22Rv1 (cell line): ENCODE measurements around the gene PPP3CA.
A peak's percentile ranks its signal among the peaks of the same experiment; 100 is the strongest.

Experiments
- H3K27ac ChIP-seq: fragments of 450-650 bp; 2 replicates; pipeline ENCODE4 v1.5.1; 2017
- ZFX ChIP-seq: fragments of 450-650 bp; IDR thresholded peaks from 2 replicates; pipeline ENCODE4 v1.6.1; 2017; ENCODE audit warnings: antibody characterized with exemption, borderline replicate concordance
- TF ChIP-seq, protein P1 (sequence below): fragments of 450-650 bp; IDR thresholded peaks from 2 replicates; pipeline ENCODE4 v1.5.1; 2017; ENCODE audit warnings: mild to moderate bottlenecking

PPP3CA gene

DNA sequence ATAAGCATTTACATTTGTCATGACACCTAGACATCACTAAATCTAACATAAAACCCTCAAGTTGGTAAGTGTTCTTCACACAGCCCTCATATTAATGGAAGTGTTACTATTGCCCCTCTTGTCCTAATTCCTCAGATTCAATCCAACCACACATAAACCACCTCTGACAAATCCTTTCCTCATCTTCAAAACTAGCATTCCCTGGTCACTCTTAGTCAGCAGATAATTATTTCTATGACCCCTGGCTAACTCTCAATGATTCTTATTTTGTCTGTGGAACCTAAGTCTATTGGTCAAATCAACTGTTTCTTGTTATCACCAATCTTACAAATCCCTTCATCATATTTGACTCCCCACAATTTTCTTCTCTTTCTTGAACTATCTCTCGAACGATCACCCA is 168.6 kb downstream of the PPP3CA start:
- TF ChIP-seq, protein P1, sequence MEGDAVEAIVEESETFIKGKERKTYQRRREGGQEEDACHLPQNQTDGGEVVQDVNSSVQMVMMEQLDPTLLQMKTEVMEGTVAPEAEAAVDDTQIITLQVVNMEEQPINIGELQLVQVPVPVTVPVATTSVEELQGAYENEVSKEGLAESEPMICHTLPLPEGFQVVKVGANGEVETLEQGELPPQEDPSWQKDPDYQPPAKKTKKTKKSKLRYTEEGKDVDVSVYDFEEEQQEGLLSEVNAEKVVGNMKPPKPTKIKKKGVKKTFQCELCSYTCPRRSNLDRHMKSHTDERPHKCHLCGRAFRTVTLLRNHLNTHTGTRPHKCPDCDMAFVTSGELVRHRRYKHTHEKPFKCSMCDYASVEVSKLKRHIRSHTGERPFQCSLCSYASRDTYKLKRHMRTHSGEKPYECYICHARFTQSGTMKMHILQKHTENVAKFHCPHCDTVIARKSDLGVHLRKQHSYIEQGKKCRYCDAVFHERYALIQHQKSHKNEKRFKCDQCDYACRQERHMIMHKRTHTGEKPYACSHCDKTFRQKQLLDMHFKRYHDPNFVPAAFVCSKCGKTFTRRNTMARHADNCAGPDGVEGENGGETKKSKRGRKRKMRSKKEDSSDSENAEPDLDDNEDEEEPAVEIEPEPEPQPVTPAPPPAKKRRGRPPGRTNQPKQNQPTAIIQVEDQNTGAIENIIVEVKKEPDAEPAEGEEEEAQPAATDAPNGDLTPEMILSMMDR: no peak
- no peak for TF ChIP-seq ZFX
- peak overlapping the region; percentile 97 for H3K27ac ChIP-seq

DNA sequence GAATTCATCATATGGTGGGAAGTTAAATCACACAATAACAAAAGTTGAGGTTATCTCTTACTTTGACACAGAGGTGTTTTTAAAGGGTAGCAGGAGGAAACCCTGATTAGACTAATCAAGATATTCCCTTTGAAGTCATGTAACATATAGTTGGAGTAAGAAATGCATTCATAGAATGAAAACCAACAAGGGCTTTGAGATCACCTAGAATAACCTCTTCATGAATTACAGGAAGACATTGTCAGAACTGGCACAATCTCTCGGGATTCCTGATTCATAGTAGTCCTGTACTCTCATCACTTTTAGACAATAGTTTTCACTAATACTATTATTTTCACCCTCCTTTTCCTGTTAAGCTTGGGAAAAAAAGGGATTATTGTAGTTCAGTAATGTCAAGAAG is 170.2 kb downstream of the PPP3CA start:
- H3K27ac ChIP-seq: peak overlapping the region; percentile 97
- TF ChIP-seq ZFX: no peak

DNA sequence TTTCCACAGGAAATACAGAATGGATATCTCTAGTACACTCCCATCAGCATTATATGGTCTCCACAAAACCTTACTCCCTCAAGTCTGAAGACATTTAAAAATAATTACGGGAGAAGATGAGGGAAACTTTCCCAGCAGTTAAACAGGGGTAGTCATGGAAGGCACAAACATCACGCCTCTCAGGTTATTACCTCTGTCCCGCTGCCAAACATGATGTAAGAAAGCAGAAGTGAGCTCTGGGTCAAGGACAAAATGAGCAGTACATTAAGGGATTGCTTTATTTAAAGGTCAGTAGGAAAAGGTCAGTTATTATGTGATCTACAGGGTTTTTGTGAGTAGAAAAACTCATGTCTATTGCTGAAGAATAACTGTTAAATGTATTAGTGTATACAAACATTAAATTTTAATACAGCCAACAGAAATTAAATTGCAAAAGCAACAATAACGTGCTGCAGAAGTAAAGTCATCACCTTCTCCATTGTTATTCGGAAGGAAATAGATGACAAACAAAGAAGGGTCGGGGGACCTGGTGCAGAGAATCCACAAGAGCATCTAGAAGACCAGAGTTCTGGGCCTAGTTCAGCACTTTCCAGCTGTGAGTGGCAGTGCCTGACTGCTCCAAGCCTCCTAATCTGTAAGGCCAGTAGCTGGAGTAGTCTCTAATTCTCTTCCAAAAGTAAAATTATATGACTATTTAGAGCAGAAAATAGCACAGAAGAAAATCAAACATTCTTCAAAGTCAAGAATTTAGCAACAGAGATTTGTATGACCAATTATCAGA is 171.2 kb downstream of the PPP3CA start:
- TF ChIP-seq ZFX: no peak
- TF ChIP-seq, protein P1: no peak

DNA sequence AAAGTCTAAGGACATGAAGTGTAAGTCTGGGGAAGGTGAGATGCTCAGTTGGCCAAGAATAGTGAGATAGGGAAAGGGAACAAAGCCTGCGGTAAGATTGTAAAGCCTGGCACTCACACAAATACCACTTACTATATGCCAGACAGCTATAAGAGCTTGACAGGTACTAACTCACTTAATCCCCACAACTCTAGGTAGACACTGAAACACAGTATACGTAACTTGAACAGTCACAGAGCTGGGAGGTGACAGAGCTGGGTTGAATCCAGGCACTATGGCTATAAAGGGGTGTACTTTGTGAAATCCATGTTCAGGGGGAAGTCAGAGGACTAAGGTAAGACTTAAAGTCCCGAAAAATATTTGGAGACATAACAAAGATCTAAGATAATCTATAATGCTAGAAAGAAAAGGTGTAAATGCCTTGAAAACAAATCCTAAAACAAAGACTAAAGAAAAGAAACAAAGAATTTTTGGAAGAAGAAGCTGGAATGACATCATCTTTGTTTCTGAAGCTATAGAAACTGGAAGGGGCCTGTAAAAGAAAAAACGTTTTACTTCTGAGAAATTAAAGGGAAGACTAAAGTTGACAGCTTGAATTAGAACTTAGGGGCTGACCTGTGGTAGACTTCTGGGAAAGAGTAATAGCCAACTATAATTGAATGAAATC is 172.5 kb downstream of the PPP3CA start:
- H3K27ac ChIP-seq: peak overlapping the region; percentile 97

More for the DNA sequence above, 171.2 kb downstream of the PPP3CA start:
- H3K27ac ChIP-seq: peak overlapping the region; percentile 97

DNA sequence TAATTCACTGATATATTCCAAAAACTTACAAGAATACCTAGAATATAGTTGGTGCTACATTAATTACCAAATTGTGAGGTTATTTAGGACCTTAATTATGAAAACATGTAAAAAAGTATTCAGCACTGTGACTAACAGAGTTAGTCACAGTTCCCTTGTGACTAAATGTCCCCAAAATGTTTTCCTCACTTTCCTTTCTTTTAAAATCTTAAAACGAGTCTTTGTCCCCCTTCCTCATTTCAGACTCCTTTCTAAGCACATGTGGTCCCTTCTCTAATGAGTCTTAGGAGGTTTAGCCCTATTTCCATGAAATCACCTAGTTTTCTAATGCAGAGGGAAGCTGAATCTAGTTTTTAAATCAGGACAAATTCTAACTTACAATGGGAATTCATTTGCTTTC is 175.0 kb downstream of the PPP3CA start:
- TF ChIP-seq, protein P1: no peak
- no peak for TF ChIP-seq ZFX
- peak overlapping the region; percentile 97 for H3K27ac ChIP-seq

More for the DNA sequence above, 172.5 kb downstream of the PPP3CA start:
- no peak for TF ChIP-seq ZFX
- TF ChIP-seq, protein P1: no peak

DNA sequence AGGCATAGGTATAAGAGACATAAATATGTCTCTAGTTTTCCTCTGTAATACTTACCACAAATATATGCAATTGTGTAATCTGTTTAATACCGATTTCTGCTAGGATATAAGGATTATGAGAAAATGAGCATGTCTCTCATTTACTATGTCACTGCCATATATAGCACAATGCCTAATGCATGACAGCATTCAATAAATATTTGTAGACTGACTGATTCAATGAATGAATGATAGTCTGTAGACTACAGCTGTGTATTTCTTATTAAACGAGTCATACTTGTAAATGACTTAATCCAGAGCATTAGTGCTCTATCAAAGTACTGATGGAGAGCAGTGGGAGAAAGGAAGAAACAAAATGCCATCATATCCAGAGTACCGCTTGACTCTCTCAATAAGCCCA is 175.6 kb downstream of the PPP3CA start:
- H3K27ac ChIP-seq: peak overlapping the region; percentile 97
- TF ChIP-seq, protein P1: no peak
- TF ChIP-seq ZFX: no peak

DNA sequence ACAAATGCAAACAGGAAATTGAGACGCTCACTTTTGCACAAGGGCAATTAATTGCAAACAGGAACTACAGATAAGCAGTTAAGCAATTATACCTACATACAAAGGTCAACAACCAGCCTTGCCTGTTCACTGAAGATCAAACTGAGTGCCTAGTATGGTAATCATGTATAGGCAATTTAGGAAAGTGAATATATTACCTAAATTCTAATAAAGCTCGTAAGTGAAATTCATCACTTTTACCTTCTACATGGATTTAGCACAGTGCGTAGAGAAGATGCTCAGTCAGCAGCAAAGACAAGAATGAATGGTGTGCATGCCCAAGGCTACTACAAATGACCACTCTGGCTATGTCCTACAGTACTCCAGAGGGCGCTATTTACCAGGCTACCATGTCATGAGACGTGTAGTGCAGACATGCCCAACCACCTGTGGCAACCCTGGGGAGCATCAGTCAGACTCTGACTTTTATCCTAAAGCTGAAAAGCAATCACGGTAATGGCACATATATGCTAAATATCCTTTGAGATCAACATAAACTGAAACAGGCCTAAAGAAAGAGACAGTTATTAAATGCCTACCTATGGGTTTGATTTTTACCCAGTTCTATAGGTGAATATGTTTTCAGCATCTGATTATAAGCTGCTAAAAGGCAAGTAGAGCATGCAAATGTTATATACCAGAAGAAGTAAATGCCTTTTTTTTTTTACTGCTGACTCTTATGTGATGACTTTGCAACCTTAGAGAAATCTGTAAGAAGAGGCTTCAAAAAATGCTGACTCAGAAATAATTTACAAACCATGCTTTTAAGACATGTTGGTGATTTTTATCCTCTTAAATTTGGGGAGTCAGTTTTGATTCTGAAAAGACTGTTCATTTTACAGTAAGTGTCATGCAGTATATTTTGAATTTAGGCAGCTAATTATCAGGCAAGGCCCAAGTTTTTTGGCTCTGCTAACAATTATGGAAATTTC is 178.0 kb downstream of the PPP3CA start:
- H3K27ac ChIP-seq: peak overlapping the region; percentile 97
- TF ChIP-seq ZFX: no peak
- TF ChIP-seq, protein P1: peak; percentile 80
